GM23338 (cell line): ENCODE measurements around the gene ZFP36L1. TPM values are rescaled to one million over a fixed set of nuclear protein-coding genes. Genes with fewer than 3 reads are reported as not detected.

Experiments used
- ATAC-seq: fragments of 200-7000 bp; cut with Tn5 transposase; 3 replicates; pipeline ENCODE4 v1.9.1; 2020
- DNase-seq: peaks from one replicate; pipeline ENCODE4 v3.0.0-alpha.2; 2015; ENCODE audit warnings: low spot score
- H2AFZ ChIP-seq: fragments of 200-600 bp; sonication (generic); 2 replicates; pipeline ENCODE4 v1.8.0; 2016; ENCODE audit warnings: antibody characterized with exemption, mild to moderate bottlenecking, moderate library complexity
- H3F3A ChIP-seq: fragments of 200-600 bp; sonication (generic); replicated peaks from 2 replicates; pipeline ENCODE4 v1.8.0; 2017; ENCODE audit warnings: antibody characterized with exemption, mixed run types, low read depth
- H3K27ac ChIP-seq: fragments of 200-600 bp; sonication (generic); 2 replicates; pipeline ENCODE4 v1.6.1; 2016; ENCODE audit warnings: low read depth
- H3K27me3 ChIP-seq: fragments of 200-600 bp; sonication (generic); 2 replicates; pipeline ENCODE4 v1.8.0; 2016; ENCODE audit warnings: mild to moderate bottlenecking, mixed run types, moderate library complexity; ENCODE audit not compliant: insufficient read depth
- H3K36me3 ChIP-seq: fragments of 200-600 bp; sonication (generic); 2 replicates; pipeline ENCODE4 v1.8.0; 2016; ENCODE audit warnings: mild to moderate bottlenecking; ENCODE audit not compliant: insufficient read depth
- H3K4me1 ChIP-seq: fragments of 200-600 bp; sonication (generic); 2 replicates; pipeline ENCODE4 v1.8.0; 2016; ENCODE audit warnings: mild to moderate bottlenecking, moderate library complexity; ENCODE audit not compliant: insufficient read depth
- H3K4me2 ChIP-seq: fragments of 200-600 bp; sonication (generic); 2 replicates; pipeline ENCODE4 v1.7.1; 2017; ENCODE audit warnings: mixed run types
- H3K4me3 ChIP-seq: fragments of 200-600 bp; sonication (generic); 2 replicates; pipeline ENCODE4 v1.6.1; 2016; ENCODE audit warnings: mixed run types
- H3K79me2 ChIP-seq: fragments of 200-600 bp; sonication (generic); replicated peaks from 2 replicates; pipeline ENCODE4 v1.8.0; 2017; ENCODE audit warnings: mild to moderate bottlenecking; ENCODE audit not compliant: insufficient read depth
- H3K9me2 ChIP-seq: fragments of 200-600 bp; sonication (generic); 2 replicates; pipeline ENCODE4 v1.8.0; 2017; ENCODE audit not compliant: insufficient read depth
- H4K20me1 ChIP-seq: fragments of 200-600 bp; sonication (generic); replicated peaks from 2 replicates; pipeline ENCODE4 v1.8.0; 2017; ENCODE audit warnings: mild to moderate bottlenecking; ENCODE audit not compliant: insufficient read depth
- H3K27ac Mint-ChIP-seq: 2 replicates; pipeline ENCODE4 v1.8.0; 2020; ENCODE audit warnings: inconsistent platforms, mild to moderate bottlenecking, moderate library complexity, mixed read lengths
- H3K27me3 Mint-ChIP-seq: 3 replicates; pipeline ENCODE4 v1.8.0; 2022; ENCODE audit warnings: low read depth, mild to moderate bottlenecking, moderate library complexity, mixed read lengths, inconsistent platforms; ENCODE audit not compliant: insufficient read depth, poor library complexity
- H3K36me3 Mint-ChIP-seq: 3 replicates; pipeline ENCODE4 v1.8.0; 2021; ENCODE audit warnings: low read depth, mild to moderate bottlenecking, inconsistent platforms, moderate library complexity, mixed read lengths
- H3K4me1 Mint-ChIP-seq: 3 replicates; pipeline ENCODE4 v1.8.0; 2020; ENCODE audit warnings: mild to moderate bottlenecking, inconsistent platforms, mixed read lengths
- H3K4me3 Mint-ChIP-seq: 3 replicates; pipeline ENCODE4 v1.8.0; 2021; ENCODE audit warnings: moderate library complexity, mild to moderate bottlenecking, inconsistent platforms, mixed read lengths
- H3K9me3 Mint-ChIP-seq: 3 replicates; pipeline ENCODE4 v1.8.0; 2020; ENCODE audit warnings: moderate library complexity, mild to moderate bottlenecking, inconsistent platforms, mixed read lengths
- CREB1 ChIP-seq: fragments of 250-450 bp; sonication (Bioruptor Pico); IDR thresholded peaks from 2 replicates; pipeline ENCODE4 v1.5.0; 2020; ENCODE audit warnings: low read depth, mild to moderate bottlenecking, moderate library complexity
- NANOG ChIP-seq: IDR thresholded peaks from 2 replicates; pipeline ENCODE4 v1.6.1; 2016; ENCODE audit warnings: antibody characterized with exemption, borderline replicate concordance
- POLR2AphosphoS5 ChIP-seq: IDR thresholded peaks from 2 replicates; pipeline ENCODE4 v1.6.1; 2016; ENCODE audit warnings: antibody characterized with exemption, low read depth
- STAT1 ChIP-seq: IDR thresholded peaks from one replicate; pipeline ENCODE4 v1.6.1; 2016; ENCODE audit warnings: antibody characterized with exemption; ENCODE audit not compliant: unreplicated experiment
- ZNF114 ChIP-seq: fragments of 250-450 bp; sonication (Bioruptor Pico); IDR thresholded peaks from 2 replicates; pipeline ENCODE4 v1.5.0; 2020; ENCODE audit warnings: mild to moderate bottlenecking, moderate library complexity
- polyA plus RNA-seq: library from polyadenylated mRNA; unstranded; fragments of >200 nt; fragmentation: Nextera tagmentation; extraction: Ambion mirVana; gene quantifications from 2 replicates; pipeline ENCODE4 v1.2.1, GENCODE V29; 2016
- total RNA-seq: library from RNA; depleted of rRNA; stranded (reverse); fragments of >200 nt; shearing (Covaris generic); gene quantifications from 2 replicates; pipeline ENCODE4 v1.2.3, GENCODE V29; 2014
- TF ChIP-seq, protein P1 (sequence below): IDR thresholded peaks from one replicate; pipeline ENCODE4 v1.6.1; 2018; ENCODE audit warnings: antibody characterized with exemption; ENCODE audit not compliant: unreplicated experiment
- TF ChIP-seq, protein P2 (sequence below): fragments of 250-450 bp; sonication (Bioruptor Pico); IDR thresholded peaks from 2 replicates; pipeline ENCODE4 v1.5.0; 2020; ENCODE audit warnings: mild to moderate bottlenecking, moderate library complexity

ZFP36L1 gene
- total and polyA plus RNA-seq, 2 experiments from 2014 or later = 148 to 382 TPM

DNA sequence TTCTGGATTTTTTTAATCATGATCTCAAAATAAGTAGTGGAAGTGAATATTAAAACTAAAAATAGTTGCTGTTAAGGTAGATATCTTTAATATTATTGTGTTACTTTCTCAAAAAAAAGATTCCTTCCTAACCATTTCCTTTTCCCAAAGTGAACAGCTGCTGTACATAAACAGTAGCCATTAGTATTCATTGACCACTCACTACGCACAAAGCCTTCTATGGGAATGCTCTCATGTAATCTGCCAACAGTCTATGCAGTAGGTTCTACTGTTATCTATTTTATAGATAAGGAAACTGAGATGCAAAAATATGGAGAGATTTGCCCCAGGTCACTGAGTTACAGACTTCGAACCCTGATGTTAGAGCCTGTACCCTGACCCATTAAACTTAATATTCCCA, 32.1 kb downstream of the ZFP36L1 start:
- no peaks in the 10 kb centered on the region for H3K79me2 ChIP-seq
- Mint-ChIP-seq H3K4me1 (peaks cover 16% of the 10 kb centered on the region), H3K4me3 (no peak overlapping the region), H3K9me3 (no peaks in the 10 kb centered on the region), H3K27ac (no peak overlapping the region), H3K27me3 (peaks cover 15% of the 10 kb centered on the region), H3K36me3 (no peaks in the 10 kb centered on the region)
- H3K4me2 ChIP-seq = no peak overlapping the region
- H3K36me3 ChIP-seq = no peaks in the 10 kb centered on the region
- H3K27me3 ChIP-seq = no peaks in the 10 kb centered on the region
- DNase-seq = no peak
- H2AFZ ChIP-seq = no peak overlapping the region
- TF ChIP-seq, protein P1, sequence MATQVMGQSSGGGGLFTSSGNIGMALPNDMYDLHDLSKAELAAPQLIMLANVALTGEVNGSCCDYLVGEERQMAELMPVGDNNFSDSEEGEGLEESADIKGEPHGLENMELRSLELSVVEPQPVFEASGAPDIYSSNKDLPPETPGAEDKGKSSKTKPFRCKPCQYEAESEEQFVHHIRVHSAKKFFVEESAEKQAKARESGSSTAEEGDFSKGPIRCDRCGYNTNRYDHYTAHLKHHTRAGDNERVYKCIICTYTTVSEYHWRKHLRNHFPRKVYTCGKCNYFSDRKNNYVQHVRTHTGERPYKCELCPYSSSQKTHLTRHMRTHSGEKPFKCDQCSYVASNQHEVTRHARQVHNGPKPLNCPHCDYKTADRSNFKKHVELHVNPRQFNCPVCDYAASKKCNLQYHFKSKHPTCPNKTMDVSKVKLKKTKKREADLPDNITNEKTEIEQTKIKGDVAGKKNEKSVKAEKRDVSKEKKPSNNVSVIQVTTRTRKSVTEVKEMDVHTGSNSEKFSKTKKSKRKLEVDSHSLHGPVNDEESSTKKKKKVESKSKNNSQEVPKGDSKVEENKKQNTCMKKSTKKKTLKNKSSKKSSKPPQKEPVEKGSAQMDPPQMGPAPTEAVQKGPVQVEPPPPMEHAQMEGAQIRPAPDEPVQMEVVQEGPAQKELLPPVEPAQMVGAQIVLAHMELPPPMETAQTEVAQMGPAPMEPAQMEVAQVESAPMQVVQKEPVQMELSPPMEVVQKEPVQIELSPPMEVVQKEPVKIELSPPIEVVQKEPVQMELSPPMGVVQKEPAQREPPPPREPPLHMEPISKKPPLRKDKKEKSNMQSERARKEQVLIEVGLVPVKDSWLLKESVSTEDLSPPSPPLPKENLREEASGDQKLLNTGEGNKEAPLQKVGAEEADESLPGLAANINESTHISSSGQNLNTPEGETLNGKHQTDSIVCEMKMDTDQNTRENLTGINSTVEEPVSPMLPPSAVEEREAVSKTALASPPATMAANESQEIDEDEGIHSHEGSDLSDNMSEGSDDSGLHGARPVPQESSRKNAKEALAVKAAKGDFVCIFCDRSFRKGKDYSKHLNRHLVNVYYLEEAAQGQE = no peak
- no peaks in the 10 kb centered on the region for H4K20me1 ChIP-seq
- H3F3A ChIP-seq = no peaks in the 10 kb centered on the region
- H3K4me3 ChIP-seq = no peak overlapping the region
- H3K4me1 ChIP-seq = no peaks in the 10 kb centered on the region; the same call in 1 of the 2 replicates
- H3K9me2 ChIP-seq = peaks cover 2% of the 10 kb centered on the region; the same call in 1 of the 2 replicates
- ATAC-seq = no peak
- no peak overlapping the region for H3K27ac ChIP-seq

- Histone ChIP-seq H3K27ac (no peak overlapping the region), H3F3A (no peaks in the 10 kb centered on the region), H3K27me3 (no peaks in the 10 kb centered on the region), H4K20me1 (no peaks in the 10 kb centered on the region), H3K36me3 (no peaks in the 10 kb centered on the region), H3K9me2 (peaks cover 2% of the 10 kb centered on the region; the same call in 1 of the 2 replicates), H3K4me1 (no peaks in the 10 kb centered on the region; the same call in 1 of the 2 replicates), H2AFZ (no peak overlapping the region), H3K4me2 (no peak overlapping the region), H3K79me2 (no peaks in the 10 kb centered on the region), H3K4me3 (no peak overlapping the region)
- peaks cover 15% of the 10 kb centered on the region for H3K27me3 Mint-ChIP-seq
- H3K36me3 Mint-ChIP-seq = no peaks in the 10 kb centered on the region
- TF ChIP-seq CREB1 (CRISPR knock-in tag) = no peak
- TF ChIP-seq NANOG = no peak
- no peak for TF ChIP-seq ZNF114 (CRISPR knock-in tag)
- TF ChIP-seq POLR2AphosphoS5 = no peak
- no peak for TF ChIP-seq STAT1
- TF ChIP-seq, protein P1 = no peak
- TF ChIP-seq, protein P2, sequence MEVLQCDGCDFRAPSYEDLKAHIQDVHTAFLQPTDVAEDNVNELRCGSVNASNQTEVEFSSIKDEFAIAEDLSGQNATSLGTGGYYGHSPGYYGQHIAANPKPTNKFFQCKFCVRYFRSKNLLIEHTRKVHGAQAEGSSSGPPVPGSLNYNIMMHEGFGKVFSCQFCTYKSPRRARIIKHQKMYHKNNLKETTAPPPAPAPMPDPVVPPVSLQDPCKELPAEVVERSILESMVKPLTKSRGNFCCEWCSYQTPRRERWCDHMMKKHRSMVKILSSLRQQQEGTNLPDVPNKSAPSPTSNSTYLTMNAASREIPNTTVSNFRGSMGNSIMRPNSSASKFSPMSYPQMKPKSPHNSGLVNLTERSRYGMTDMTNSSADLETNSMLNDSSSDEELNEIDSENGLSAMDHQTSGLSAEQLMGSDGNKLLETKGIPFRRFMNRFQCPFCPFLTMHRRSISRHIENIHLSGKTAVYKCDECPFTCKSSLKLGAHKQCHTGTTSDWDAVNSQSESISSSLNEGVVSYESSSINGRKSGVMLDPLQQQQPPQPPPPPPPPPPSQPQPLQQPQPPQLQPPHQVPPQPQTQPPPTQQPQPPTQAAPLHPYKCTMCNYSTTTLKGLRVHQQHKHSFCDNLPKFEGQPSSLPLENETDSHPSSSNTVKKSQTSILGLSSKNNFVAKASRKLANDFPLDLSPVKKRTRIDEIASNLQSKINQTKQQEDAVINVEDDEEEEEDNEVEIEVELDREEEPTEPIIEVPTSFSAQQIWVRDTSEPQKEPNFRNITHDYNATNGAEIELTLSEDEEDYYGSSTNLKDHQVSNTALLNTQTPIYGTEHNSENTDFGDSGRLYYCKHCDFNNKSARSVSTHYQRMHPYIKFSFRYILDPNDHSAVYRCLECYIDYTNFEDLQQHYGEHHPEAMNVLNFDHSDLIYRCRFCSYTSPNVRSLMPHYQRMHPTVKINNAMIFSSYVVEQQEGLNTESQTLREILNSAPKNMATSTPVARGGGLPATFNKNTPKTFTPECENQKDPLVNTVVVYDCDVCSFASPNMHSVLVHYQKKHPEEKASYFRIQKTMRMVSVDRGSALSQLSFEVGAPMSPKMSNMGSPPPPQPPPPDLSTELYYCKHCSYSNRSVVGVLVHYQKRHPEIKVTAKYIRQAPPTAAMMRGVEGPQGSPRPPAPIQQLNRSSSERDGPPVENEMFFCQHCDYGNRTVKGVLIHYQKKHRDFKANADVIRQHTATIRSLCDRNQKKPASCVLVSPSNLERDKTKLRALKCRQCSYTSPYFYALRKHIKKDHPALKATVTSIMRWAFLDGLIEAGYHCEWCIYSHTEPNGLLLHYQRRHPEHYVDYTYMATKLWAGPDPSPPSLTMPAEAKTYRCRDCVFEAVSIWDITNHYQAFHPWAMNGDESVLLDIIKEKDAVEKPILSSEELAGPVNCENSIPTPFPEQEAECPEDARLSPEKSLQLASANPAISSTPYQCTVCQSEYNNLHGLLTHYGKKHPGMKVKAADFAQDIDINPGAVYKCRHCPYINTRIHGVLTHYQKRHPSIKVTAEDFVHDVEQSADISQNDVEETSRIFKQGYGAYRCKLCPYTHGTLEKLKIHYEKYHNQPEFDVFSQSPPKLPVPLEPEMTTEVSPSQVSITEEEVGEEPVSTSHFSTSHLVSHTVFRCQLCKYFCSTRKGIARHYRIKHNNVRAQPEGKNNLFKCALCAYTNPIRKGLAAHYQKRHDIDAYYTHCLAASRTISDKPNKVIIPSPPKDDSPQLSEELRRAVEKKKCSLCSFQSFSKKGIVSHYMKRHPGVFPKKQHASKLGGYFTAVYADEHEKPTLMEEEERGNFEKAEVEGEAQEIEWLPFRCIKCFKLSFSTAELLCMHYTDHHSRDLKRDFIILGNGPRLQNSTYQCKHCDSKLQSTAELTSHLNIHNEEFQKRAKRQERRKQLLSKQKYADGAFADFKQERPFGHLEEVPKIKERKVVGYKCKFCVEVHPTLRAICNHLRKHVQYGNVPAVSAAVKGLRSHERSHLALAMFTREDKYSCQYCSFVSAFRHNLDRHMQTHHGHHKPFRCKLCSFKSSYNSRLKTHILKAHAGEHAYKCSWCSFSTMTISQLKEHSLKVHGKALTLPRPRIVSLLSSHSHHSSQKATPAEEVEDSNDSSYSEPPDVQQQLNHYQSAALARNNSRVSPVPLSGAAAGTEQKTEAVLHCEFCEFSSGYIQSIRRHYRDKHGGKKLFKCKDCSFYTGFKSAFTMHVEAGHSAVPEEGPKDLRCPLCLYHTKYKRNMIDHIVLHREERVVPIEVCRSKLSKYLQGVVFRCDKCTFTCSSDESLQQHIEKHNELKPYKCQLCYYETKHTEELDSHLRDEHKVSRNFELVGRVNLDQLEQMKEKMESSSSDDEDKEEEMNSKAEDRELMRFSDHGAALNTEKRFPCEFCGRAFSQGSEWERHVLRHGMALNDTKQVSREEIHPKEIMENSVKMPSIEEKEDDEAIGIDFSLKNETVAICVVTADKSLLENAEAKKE = no peak
- peaks cover 16% of the 10 kb centered on the region for H3K4me1 Mint-ChIP-seq
- no peak for ATAC-seq
- no peaks in the 10 kb centered on the region for H3K9me3 Mint-ChIP-seq
- H3K4me3 Mint-ChIP-seq = no peak overlapping the region
- DNase-seq = no peak
- no peak overlapping the region; the same call in 1 of the 2 replicates for H3K27ac Mint-ChIP-seq
Measured at GRCh38 chr14:68759937-68760336, 32.9 kb downstream of the ZFP36L1 start.
